ENCODE results near the gene SLFNL1. TPM values are rescaled to one million over a fixed set of nuclear protein-coding genes. Genes with fewer than 3 reads are reported as not detected.

SLFNL1 gene
- total RNA-seq, 1 experiment from 2014 or later: 0.11 TPM

GRCh38 chr1:40983286-40983685 lies 38.2 kb downstream of the SLFNL1 start:
- no peak overlapping the region for H2BK5ac ChIP-seq (ENCODE audit: insufficient read length, low read length)
- peaks cover 18 to 22% of the 10 kb centered on the region in 2 experiments for H3K4me1 Mint-ChIP-seq
- H3T11ph ChIP-seq (ENCODE audit: low read length): no peak overlapping the region
- no peak overlapping the region for H2BK120ac ChIP-seq (ENCODE audit: low read depth, low read length, poor library complexity, severe bottlenecking)
- H3K4me2 ChIP-seq (ENCODE audit: insufficient read depth, insufficient read length, low read length): no peak overlapping the region
- no peaks in the 10 kb centered on the region for H3K27me3 Mint-ChIP-seq (ENCODE audit: low read depth)
- H3K79me2 ChIP-seq (ENCODE audit: insufficient read depth, low read length): peaks cover 20% of the 10 kb centered on the region; the same call in 1 of the 2 replicates
- no peak overlapping the region for H3K14ac ChIP-seq (ENCODE audit: insufficient read depth, low read length)
- no peak overlapping the region for H3K9ac ChIP-seq (ENCODE audit: extremely low read depth, insufficient read length, low read length)
- TF ChIP-seq CTCF (conservative IDR thresholded peaks at IDR 0.05): no peak
- no peak overlapping the region for H2BK12ac ChIP-seq (ENCODE audit: insufficient read length, low read depth, low read length)
- H3K36me3 Mint-ChIP-seq (ENCODE audit: insufficient read depth in 1 of 3, low read depth in 3 of 3): peaks cover 36 to 57% (median 53%) of the 10 kb centered on the region in 3 experiments; a peak in 6 of 7 replicates
- H3K18ac ChIP-seq (ENCODE audit: insufficient read length, low read depth, low read length): no peak overlapping the region
- no peak overlapping the region for H2AFZ ChIP-seq (ENCODE audit: low read length)
- no peak overlapping the region for H2AK5ac ChIP-seq (ENCODE audit: insufficient read length, low read length)
- no peaks in the 10 kb centered on the region for H3K9me3 ChIP-seq (ENCODE audit: control insufficient read depth, low read depth, low read length)
- H4K8ac ChIP-seq (replicated peaks; ENCODE audit: insufficient read length, low read depth, low read length): no peak overlapping the region
- no peak overlapping the region for H3K56ac ChIP-seq (ENCODE audit: insufficient read length, low read depth, low read length)
- no peaks in the 10 kb centered on the region for H3K9me3 Mint-ChIP-seq
- no peak overlapping the region for H2BK20ac ChIP-seq (ENCODE audit: low read depth, low read length, poor library complexity, severe bottlenecking)
- H3K23me2 ChIP-seq (ENCODE audit: insufficient read length, low read depth, low read length, poor library complexity, severe bottlenecking): peaks cover 7% of the 10 kb centered on the region
- no peaks in the 10 kb centered on the region for H4K20me1 ChIP-seq (ENCODE audit: control insufficient read depth, insufficient read depth, insufficient read length)
- H3K27me3 ChIP-seq (ENCODE audit: insufficient read depth, low read length): no peaks in the 10 kb centered on the region
- no peak overlapping the region for H3K23ac ChIP-seq (ENCODE audit: insufficient read length, low read depth, low read length)
- H4K5ac ChIP-seq (ENCODE audit: insufficient read length, low read depth, low read length): no peak overlapping the region
- no peak for DNase-seq
- H3K27ac Mint-ChIP-seq: no peak overlapping the region
- no peak overlapping the region for H4K91ac ChIP-seq (ENCODE audit: insufficient read length, low read depth, low read length)
- H3K4me1 ChIP-seq (ENCODE audit: insufficient read depth, low read length): peaks cover 6% of the 10 kb centered on the region
- no peak overlapping the region for H3K4ac ChIP-seq (ENCODE audit: low read depth, low read length)
- no peak overlapping the region for H3K27ac ChIP-seq (ENCODE audit: insufficient read length, low read depth, low read length)
- no peak overlapping the region for H2BK15ac ChIP-seq (ENCODE audit: low read depth, low read length)
- H3K79me1 ChIP-seq (ENCODE audit: insufficient read depth, low read depth, low read length, poor library complexity, severe bottlenecking): no peaks in the 10 kb centered on the region
- no peak overlapping the region for H3K4me3 Mint-ChIP-seq
- no CpG with 5 or more reads among the region's 1 CpG for WGBS (ENCODE audit: extremely low coverage, insufficient read length, low lambda C conversion rate)

All from H9 (cell line).